Upper lobe of right lung (tissue), 1 donor: ENCODE data around the gene RAD18. TPM values are rescaled to one million over a fixed set of nuclear protein-coding genes. Genes with fewer than 3 reads are reported as not detected.

Experiments
- ATAC-seq: fragments of 200-7000 bp; cut with Tn5 transposase; one replicate; pipeline ENCODE4 v1.9.1; 2020; ENCODE audit warnings: mild to moderate bottlenecking, moderate library complexity
- DNase-seq: peaks from one replicate; pipeline ENCODE4 v3.0.0-alpha.2; 2020
- H3K27ac ChIP-seq: fragments of 200-600 bp; one replicate; pipeline ENCODE4 v1.8.0; 2022
- H3K27me3 ChIP-seq: fragments of 200-600 bp; one replicate; pipeline ENCODE4 v1.8.0; 2022; ENCODE audit warnings: mild to moderate bottlenecking
- H3K36me3 ChIP-seq: fragments of 200-600 bp; one replicate; pipeline ENCODE4 v1.8.0; 2022
- H3K4me1 ChIP-seq: fragments of 200-600 bp; one replicate; pipeline ENCODE4 v1.8.0; 2022
- H3K4me3 ChIP-seq: fragments of 200-600 bp; one replicate; pipeline ENCODE4 v1.8.0; 2022; ENCODE audit warnings: mild to moderate bottlenecking
- H3K9me3 ChIP-seq: fragments of 200-600 bp; one replicate; pipeline ENCODE4 v1.8.0; 2022
- intact Hi-C: fragments of 100-400 bp; cut with DNase I; formaldehyde crosslinking; loops from one replicate; pipeline ENCODE4 v1.11.0; 2022
- total RNA-seq: library from RNA; stranded (reverse); fragmentation: NEBNext Ultra II Directional; extraction: Animal tissue kit (Norgen Biotek cat#: 25700); gene quantifications from one replicate; pipeline ENCODE4 v1.2.1, GENCODE V29; 2021
- TF ChIP-seq, protein P1 (sequence below): fragments of 200-600 bp; IDR thresholded peaks from one replicate; pipeline ENCODE4 v1.8.0; 2022; ENCODE audit warnings: antibody characterized with exemption
- donor health status: DM: no; HTN: yes; CAD: no; lungs with severe emphysema.

RAD18 gene
- total RNA-seq, 1 donor from 2014 or later = 15.0 TPM

GRCh38 chr3:8976540-8977182 is 13.4 kb upstream of the RAD18 start:
- no peaks in the 10 kb centered on the region for H3K9me3 ChIP-seq
- no peaks in the 10 kb centered on the region for H3K4me1 ChIP-seq
- DNase-seq (no peak), ATAC-seq (no peak)
- H3K4me3 ChIP-seq = no peak overlapping the region
- TF ChIP-seq, protein P1, sequence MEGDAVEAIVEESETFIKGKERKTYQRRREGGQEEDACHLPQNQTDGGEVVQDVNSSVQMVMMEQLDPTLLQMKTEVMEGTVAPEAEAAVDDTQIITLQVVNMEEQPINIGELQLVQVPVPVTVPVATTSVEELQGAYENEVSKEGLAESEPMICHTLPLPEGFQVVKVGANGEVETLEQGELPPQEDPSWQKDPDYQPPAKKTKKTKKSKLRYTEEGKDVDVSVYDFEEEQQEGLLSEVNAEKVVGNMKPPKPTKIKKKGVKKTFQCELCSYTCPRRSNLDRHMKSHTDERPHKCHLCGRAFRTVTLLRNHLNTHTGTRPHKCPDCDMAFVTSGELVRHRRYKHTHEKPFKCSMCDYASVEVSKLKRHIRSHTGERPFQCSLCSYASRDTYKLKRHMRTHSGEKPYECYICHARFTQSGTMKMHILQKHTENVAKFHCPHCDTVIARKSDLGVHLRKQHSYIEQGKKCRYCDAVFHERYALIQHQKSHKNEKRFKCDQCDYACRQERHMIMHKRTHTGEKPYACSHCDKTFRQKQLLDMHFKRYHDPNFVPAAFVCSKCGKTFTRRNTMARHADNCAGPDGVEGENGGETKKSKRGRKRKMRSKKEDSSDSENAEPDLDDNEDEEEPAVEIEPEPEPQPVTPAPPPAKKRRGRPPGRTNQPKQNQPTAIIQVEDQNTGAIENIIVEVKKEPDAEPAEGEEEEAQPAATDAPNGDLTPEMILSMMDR = no peak
- no peaks in the 10 kb centered on the region for H3K36me3 ChIP-seq
- no peak overlapping the region for H3K27ac ChIP-seq
- H3K27me3 ChIP-seq = no peaks in the 10 kb centered on the region
- intact Hi-C loops = loop anchor here (10.0 kb wide), 1 partner anchor 88 kb away; no protein-coding TSS in a partner anchor

DNA sequence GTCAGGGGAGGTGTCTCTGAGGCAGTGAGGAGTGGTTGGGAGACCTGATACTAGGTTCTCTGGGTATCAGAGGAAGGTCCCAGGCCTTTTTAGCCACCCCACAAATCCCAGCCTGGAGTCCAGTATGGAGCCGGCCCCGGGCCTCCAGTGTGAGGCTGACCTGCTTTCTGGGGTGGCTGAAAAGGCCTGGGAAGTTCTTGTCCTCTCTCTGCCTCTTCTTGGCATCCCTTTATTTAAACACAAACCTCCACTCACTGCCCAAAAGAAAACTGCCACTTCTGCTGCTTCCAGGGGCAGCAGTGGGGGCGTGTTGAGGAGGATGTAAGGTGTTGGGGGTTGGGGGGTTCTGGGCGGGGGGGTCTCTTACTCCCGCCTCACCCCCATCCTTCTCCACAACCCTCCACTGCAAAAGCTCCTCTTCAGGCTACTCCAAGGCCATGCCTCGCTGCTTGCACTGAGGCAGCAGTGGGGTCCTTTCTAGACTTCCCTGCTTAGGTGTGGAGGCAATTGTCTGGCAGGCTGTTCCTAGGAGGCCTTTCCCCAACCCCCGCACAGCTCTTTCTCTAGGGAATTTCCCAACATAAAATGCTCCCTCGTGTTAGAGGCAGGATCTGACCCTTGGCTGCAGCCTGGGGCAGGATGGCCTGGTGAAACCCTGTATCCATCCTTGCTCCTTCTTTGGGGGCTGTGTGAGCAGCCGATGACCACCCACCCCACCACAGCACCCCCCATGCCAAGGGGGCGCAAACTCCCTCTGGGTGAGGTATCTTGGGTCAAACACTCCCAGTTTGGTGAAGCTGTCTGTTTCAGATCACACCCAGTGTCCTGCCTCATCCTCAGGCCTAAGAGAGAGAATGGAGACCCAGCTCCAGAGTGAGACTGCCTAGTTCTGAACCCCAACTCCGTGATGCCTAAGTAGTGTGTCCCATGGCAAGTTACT is 12.1 kb upstream of the RAD18 start:
- ATAC-seq = no peak
- TF ChIP-seq, protein P1 = no peak
- H3K27me3 ChIP-seq = no peaks in the 10 kb centered on the region
- peaks cover 3% of the 10 kb centered on the region for H3K4me1 ChIP-seq
- no peak for DNase-seq
- no peak overlapping the region for H3K27ac ChIP-seq
- intact Hi-C loops = loop anchor here (10.0 kb wide), 1 partner anchor 89 kb away; no protein-coding TSS in a partner anchor
- no peaks in the 10 kb centered on the region for H3K9me3 ChIP-seq
- H3K4me3 ChIP-seq = no peak overlapping the region
- no peaks in the 10 kb centered on the region for H3K36me3 ChIP-seq

GRCh38 chr3:8974458-8974857 is 11.2 kb upstream of the RAD18 start:
- peaks cover 3% of the 10 kb centered on the region for H3K4me1 ChIP-seq
- DNase-seq (no peak), ATAC-seq (no peak)
- no peaks in the 10 kb centered on the region for H3K9me3 ChIP-seq
- no peaks in the 10 kb centered on the region for H3K36me3 ChIP-seq
- H3K27me3 ChIP-seq = no peaks in the 10 kb centered on the region
- no peak overlapping the region for H3K4me3 ChIP-seq
- H3K27ac ChIP-seq = no peak overlapping the region
- intact Hi-C loops = loop anchor here (5.0 to 10.0 kb wide), 2 partner anchors 90 to 328 kb away; no protein-coding TSS in a partner anchor
- TF ChIP-seq, protein P1 = no peak

DNA sequence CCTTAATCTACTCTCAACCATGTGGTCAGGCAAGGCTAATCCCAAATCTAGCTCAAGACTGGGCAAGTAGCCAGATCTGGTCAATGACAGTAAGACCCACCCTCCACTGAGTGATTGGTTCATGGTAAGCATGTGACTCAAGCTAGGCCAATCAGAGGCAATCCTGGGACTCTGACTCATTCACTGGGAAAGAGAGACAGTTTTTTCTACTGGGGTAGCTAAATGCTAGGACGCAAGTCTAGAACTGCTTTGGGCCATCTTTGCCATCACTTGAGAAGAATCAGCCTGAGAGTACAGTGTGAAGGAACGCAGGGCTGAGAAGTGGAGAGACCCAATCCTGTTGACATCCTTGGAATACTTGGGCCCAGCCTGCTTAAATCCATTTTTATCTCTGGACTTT is 9.4 kb upstream of the RAD18 start:
- Histone ChIP-seq H3K4me1 (peaks cover 3% of the 10 kb centered on the region), H3K27me3 (peaks cover 7% of the 10 kb centered on the region), H3K9me3 (no peaks in the 10 kb centered on the region), H3K27ac (no peak overlapping the region), H3K36me3 (no peaks in the 10 kb centered on the region), H3K4me3 (no peak overlapping the region)
- DNase-seq (no peak), ATAC-seq (no peak)
- TF ChIP-seq, protein P1 = no peak
- intact Hi-C loops = loop anchor here (5.0 to 10.0 kb wide), 2 partner anchors 92 to 330 kb away; no protein-coding TSS in a partner anchor

DNA sequence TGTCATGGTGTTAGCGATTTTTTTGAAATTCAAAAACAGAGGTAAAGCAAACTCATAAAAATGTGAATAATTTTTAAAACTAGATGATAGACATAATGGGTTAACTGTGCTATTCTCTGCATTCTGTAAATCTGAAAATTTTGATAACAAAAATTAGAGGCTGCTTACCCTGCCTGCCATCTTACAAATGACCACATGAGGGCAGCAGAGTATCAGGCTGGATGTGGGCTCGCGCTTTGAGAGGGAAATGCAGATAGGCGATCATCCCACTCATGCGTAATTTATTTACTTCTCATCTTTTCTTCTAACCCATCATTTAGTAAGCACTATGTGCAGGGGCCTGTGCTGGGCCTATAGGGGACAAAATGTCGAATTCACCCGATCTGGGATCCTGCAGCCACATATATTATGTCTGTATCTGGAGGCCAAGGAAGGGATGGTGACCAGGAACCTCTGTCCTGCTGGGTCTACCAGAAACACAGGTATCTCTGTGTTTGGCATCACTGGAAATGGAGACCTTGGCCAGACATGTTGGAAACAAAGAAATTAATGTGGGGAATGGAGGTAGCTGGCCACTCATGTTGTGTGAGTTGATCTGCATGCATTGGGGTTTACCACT is 7.8 kb upstream of the RAD18 start:
- Histone ChIP-seq H3K4me1 (peaks cover 3% of the 10 kb centered on the region), H3K27me3 (peaks cover 7% of the 10 kb centered on the region), H3K9me3 (no peaks in the 10 kb centered on the region), H3K27ac (no peak overlapping the region), H3K36me3 (no peaks in the 10 kb centered on the region), H3K4me3 (no peak overlapping the region)
- TF ChIP-seq, protein P1 = peak; percentile 99
- intact Hi-C loops = loop anchor here (5.0 to 10.0 kb wide), 2 partner anchors 94 to 331 kb away; no protein-coding TSS in a partner anchor
- ATAC-seq = peak; percentile 86
- DNase-seq = no peak
